GM19351 (cell line): ENCODE data around the gene BPIFB3.

Source experiments
- ATAC-seq: cut with Tn5 transposase; IDR thresholded peaks from one replicate; pipeline ENCODE4 v1.9.1; 2021; ENCODE audit warnings: mild to moderate bottlenecking, moderate library complexity; ENCODE audit not compliant: unreplicated experiment

Gene BPIFB3

GRCh38 chr20:33059741-33060390 lies 6.2 kb downstream of the BPIFB3 start:
- no peak for ATAC-seq

DNA sequence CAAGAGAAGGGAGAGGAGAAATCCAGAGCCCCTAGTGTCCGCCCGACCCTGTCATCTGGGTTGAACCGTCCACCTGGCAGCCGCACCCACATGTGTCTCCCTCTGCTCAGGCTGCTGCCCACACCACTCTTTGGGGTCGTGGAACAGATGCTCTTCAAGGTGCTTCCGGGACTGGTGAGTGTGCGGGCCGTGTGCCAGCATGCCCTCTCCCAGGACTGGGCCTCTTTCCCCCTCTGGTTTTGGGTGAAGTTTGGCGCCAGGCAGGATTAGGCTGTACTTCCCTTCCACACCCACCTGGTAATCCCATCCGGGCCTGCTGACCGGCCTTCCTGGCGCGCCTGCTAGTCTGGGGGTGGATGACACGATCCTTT lies 7.9 kb downstream of the BPIFB3 start:
- no peak for ATAC-seq

- no peak for ATAC-seq
These were observed 8.6 kb downstream of the BPIFB3 start for GRCh38 chr20:33062105-33062824.

DNA sequence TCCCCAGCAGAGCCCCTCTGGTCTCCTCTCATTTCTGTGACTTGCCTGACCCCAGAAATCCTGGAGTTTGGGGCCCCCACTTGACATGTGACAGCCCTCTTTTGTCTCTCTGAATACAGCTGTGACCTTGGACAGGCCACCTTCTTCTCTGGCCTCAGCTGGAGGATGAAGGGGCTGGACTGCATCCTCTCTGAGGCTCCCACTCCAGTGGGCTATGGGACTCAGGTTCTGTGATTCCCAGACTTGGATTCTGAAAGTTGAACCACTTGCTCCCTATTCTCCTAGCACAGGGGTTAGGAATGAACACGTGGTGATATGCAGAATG lies 9.1 kb downstream of the BPIFB3 start:
- no peak for ATAC-seq

- no peak for ATAC-seq
These were observed 9.6 kb downstream of the BPIFB3 start for GRCh38 chr20:33063271-33063670.

- no peak for ATAC-seq
These were observed 11.0 kb downstream of the BPIFB3 start for GRCh38 chr20:33064572-33065287.

GRCh38 chr20:33065785-33066184 lies 12.1 kb downstream of the BPIFB3 start:
- ATAC-seq: no peak

GRCh38 chr20:33067806-33068205 lies 14.1 kb downstream of the BPIFB3 start:
- no peak for ATAC-seq

GRCh38 chr20:33068251-33068939 lies 14.7 kb downstream of the BPIFB3 start:
- ATAC-seq: no peak

DNA sequence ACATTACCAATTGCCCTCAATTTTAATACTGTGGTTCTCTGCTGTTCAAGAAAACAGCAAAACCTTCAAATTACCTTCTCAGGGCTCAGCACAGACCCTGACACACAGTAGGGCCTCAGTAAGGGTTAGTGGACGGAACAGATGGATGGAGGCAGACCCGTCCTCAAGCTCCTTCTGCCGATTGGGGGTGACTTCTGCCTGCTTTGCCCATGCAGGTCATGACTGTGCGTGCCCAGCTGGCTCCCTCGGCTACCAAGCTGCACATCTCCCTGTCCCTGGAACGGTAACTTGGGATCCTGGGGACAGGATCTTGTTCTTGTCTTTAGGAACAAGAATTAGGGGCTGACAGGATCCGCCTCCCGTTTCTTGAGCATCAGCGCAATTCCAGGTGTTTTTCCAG lies 16.0 kb downstream of the BPIFB3 start:
- ATAC-seq: no peak

GRCh38 chr20:33070111-33071053 lies 16.7 kb downstream of the BPIFB3 start:
- no peak for ATAC-seq

DNA sequence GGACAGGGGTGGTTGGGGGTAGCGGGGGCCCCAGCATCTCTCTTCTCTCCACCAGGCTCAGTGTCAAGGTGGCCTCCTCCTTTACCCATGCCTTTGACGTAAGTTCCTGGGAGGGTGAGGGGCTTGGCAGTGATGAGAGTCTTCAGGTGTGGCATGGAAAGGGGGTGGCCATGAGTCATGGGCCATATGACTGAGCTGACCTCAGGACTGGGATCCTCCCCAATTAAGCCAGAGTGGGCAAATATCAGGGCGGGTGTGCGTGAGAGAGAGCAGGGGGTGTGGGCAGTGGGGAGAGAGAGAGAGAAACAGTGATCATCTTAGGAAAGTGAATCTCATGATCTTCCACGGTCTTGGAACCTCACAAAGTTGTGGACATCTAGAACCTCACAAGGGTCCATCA lies 17.5 kb downstream of the BPIFB3 start:
- ATAC-seq: no peak

DNA sequence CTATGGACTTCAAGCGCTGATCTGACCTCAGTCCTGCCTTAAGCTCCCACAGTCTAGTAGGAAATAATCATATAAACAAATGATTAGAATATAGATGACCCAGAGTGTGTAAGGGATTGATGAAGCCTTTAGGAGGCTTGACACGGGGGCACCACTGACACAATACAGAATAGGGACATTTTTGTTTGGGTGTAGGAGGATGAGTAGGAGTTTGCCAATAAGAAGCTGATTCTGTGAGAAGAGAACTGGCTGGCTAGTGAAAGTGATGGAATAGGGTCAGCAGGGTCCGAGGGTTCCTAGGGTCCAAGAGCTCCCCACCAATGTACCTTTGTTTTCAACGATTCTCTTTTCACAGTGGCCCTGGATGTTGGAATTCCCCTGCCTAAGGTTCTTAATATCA lies 18.7 kb downstream of the BPIFB3 start:
- ATAC-seq: no peak

DNA sequence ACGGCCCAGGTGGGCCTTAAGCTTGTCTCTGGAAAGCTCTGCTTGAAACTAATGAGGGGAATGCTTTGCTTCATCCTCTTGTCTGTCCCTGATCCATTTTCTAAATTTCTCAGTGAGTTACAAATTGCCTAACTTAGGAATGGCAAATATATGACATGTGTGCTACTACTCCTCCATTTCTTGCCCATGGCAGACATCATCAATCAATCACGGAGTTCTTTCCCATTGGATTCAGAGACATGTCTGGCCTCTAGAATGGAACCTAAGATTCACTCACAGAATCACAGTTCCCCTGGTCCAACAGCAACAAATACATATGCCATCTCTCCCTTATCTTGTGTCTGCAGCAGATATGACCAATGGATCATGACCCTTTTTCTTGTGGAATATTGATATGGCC lies 19.1 kb downstream of the BPIFB3 start:
- no peak for ATAC-seq

DNA sequence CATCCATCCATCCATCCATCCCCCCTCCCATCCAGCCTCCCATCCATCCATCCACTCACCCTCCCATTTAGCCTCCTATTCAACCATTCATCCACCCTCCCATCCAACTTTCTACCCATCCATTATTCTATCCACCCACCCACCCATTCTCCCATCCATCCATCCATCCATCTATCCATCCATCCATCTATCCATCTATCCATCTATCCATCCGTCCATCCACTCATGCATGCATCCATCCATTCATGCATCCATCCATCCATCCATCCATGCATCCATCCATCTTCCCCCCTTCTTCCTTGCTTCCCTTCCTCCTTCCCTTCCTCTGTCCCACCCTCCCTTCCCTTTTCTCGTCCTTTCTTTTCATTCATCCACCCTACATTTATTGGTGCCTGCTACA lies 21.0 kb downstream of the BPIFB3 start:
- no peak for ATAC-seq

GRCh38 chr20:33075281-33075680 lies 21.6 kb downstream of the BPIFB3 start:
- ATAC-seq: no peak

DNA sequence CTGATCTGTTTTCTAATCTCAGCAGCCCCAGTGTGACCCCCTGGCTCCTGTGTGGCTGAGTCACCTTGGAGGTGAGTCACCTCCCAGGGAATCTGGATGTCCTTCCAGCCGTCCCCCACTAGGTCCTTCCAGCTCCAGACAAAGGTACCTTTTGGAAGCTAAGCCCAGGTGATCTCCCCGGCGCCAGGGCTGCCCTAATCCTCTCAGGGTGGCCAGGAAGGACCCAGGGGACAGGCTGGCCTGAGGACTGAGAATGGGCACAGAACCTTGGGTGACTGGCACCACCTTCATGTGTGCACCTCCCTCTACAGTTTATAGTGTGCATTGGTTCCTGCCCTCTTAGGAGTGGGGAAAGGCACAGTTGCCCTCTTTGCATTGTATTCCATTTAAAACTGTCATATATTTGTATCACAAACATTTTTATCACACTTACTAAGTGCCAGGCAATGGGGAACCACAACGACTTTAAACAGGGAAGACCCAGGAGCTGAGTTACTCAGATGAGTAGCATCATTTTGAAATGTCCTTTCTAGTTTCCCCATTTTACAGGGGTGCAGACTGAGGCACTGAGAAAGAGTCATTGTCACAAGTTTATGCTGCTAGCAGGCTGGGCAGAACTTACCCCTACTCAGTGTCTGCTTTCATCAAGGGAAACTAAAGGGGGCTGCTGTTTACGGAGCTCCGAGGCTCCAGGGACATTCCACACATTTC lies 23.1 kb downstream of the BPIFB3 start:
- no peak for ATAC-seq

DNA sequence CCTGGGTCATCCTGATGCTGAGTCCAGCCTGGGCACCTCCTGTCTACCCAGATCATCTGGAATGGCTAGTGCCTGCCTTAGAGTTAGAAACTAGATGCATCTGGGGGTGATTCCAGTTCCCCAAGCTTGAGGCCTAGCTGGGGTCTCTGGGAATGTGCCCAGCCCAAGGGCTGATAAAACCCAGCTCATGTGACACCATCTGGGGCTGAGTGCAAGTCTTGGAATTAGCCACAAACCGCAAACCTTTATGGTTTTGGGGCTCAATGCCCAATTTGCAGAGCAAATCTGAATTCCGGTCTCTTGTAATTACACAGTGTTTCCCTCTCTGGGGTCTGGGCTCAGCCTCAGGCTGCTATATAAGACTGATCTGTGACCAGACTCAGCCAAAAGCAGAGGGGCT lies 25.6 kb downstream of the BPIFB3 start, which contains the start of gene BPIFB4:
TSS of gene BPIFB4 (plus strand) at position 385 of the 400 bp plus-strand sequence. CDS start 1,884 bp downstream, outside the sequence.
- ATAC-seq: no peak

DNA sequence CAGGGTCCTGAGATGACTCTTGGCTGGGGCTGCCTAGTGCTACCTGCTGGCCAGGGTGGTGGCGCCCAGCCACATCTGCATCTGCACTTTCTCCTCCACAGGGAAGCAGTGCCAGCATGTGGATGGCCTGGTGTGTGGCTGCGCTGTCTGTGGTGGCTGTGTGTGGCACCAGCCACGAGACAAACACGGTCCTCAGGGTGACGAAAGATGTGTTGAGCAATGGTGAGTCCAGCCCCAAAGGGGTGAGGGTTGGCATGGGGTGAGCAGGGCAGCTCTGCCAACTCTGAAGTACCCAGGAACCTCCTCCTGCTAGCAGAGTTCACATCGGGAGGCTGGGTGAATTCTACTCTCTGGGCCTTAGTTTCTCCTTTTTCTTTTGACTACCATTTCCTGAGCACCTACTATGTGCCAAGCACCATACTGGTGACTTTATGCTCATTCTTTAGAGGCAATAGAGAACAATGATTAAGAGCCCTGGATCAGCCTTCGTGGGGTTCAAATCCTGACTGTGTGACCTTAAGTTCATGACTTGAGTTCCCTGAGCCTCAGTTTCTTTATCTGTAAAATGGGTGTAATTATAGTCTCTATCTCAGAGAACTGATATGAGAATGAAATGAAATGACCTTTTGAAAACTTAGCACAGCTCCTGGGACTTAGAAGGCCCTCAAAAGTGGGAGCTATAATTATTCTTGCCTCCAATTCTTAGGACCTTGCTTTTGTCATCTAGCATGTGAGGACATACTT lies 27.9 kb downstream of the BPIFB3 start:
- no peak for ATAC-seq
